Suprapubic skin (tissue), 4 donors: ENCODE results near the gene ANP32E. TPM values are rescaled to one million over a fixed set of nuclear protein-coding genes. Genes with fewer than 3 reads are reported as not detected.

Experiments
- DNase-seq, 2 donors: peaks; one replicate each; pipeline ENCODE4 v3.0.0-alpha.2; 2019; ENCODE audit warnings: low spot score in 2 of 2
- H3K27ac ChIP-seq: fragments of 200-600 bp; sonication (generic); one replicate; pipeline ENCODE4 v1.5.1; 2019
- H3K27me3 ChIP-seq: fragments of 200-600 bp; sonication (generic); one replicate; pipeline ENCODE4 v1.5.1; 2019
- H3K36me3 ChIP-seq: fragments of 200-600 bp; sonication (generic); one replicate; pipeline ENCODE4 v1.5.1; 2019
- H3K4me1 ChIP-seq: fragments of 200-600 bp; sonication (generic); one replicate; pipeline ENCODE4 v1.5.1; 2019
- H3K4me3 ChIP-seq: fragments of 200-600 bp; sonication (generic); one replicate; pipeline ENCODE4 v1.5.1; 2019; ENCODE audit warnings: mild to moderate bottlenecking
- H3K9me3 ChIP-seq: fragments of 200-600 bp; sonication (generic); one replicate; pipeline ENCODE4 v1.5.1; 2019
- EP300 ChIP-seq: sonication (generic); formaldehyde crosslinking; IDR thresholded peaks from one replicate; pipeline ENCODE4 v1.6.1; 2017; ENCODE audit warnings: antibody characterized with exemption
- POLR2A ChIP-seq, 2 donors: fragments of 450-650 bp; IDR thresholded peaks; one replicate each; pipeline ENCODE4 v1.6.1; 2017; ENCODE audit warnings: antibody characterized with exemption in 2 of 2, mild to moderate bottlenecking in 2 of 2, moderate library complexity in 2 of 2
- POLR2AphosphoS5 ChIP-seq, 3 donors: sonication (generic); formaldehyde crosslinking; IDR thresholded peaks; one replicate each; pipeline ENCODE4 v1.6.1; 2017; ENCODE audit warnings: antibody characterized with exemption in 3 of 3
- WGBS: methylation state at CpG from one replicate; pipeline ENCODE4 v1.1.5; 2018; 5-methylcytosine and 5-hydroxymethylcytosine counted together
- total RNA-seq, 4 donors: library from RNA; depleted of rRNA; stranded (reverse); fragments of >200 nt; gene quantifications; one replicate each; pipeline ENCODE4 v1.1.0, GENCODE V29; 2016
- TF ChIP-seq, protein P1 (sequence below), 2 donors: fragments of 200-600 bp in 1 of 2; fragments of 450-650 bp in 1 of 2; sonication (generic) in 1 of 2; IDR thresholded peaks; one replicate each; pipeline ENCODE4 v1.5.1; 2016 to 2019; ENCODE audit warnings: antibody characterized with exemption in 2 of 2, mild to moderate bottlenecking in 1 of 2, moderate library complexity in 1 of 2

The ANP32E gene
- total RNA-seq, 4 donors from 2014 or later = 7.5 to 17.6 (median 13.7) TPM

DNA sequence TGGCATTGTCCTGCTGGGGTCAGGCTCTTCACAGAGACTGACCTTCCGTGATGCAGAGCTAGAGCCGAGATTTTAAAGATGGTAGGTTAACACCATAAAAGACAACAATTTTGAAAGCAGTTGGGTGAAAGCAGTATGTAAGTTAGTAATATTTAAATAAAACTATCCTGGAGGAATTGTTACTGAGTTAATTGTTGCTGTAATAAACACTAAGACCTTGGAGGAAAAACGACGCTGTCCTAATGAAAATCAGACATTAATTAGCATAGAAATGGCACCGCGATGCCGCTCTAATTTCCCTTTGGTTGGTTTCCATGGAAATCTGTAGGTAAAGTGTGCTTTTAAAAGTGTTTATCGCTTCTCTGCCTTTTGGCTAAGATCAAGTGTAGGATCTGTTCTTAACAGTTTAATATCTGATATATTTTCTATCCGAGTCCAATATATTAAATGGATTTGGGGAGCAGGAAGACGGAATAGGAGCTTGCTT lies 745 bp upstream of the ANP32E start:
- H3K9me3 ChIP-seq = no peaks in the 10 kb centered on the region
- TF ChIP-seq POLR2AphosphoS5 (IDR thresholded peaks at IDR 0.05) = no peak
- TF ChIP-seq EP300 = no peak
- TF ChIP-seq, protein P1, sequence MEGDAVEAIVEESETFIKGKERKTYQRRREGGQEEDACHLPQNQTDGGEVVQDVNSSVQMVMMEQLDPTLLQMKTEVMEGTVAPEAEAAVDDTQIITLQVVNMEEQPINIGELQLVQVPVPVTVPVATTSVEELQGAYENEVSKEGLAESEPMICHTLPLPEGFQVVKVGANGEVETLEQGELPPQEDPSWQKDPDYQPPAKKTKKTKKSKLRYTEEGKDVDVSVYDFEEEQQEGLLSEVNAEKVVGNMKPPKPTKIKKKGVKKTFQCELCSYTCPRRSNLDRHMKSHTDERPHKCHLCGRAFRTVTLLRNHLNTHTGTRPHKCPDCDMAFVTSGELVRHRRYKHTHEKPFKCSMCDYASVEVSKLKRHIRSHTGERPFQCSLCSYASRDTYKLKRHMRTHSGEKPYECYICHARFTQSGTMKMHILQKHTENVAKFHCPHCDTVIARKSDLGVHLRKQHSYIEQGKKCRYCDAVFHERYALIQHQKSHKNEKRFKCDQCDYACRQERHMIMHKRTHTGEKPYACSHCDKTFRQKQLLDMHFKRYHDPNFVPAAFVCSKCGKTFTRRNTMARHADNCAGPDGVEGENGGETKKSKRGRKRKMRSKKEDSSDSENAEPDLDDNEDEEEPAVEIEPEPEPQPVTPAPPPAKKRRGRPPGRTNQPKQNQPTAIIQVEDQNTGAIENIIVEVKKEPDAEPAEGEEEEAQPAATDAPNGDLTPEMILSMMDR (IDR thresholded peaks at IDR 0.05) = no peak
- no peak for TF ChIP-seq POLR2A (IDR thresholded peaks at IDR 0.05)
- no peaks in the 10 kb centered on the region for H3K36me3 ChIP-seq
- H3K27ac ChIP-seq = no peak overlapping the region
- H3K4me3 ChIP-seq = peak overlapping the region; percentile 99
- DNase-seq = peak in 1 of 2 donors; percentile 8
- H3K4me1 ChIP-seq = peaks cover 21% of the 10 kb centered on the region
- 21% methylated on average over 10 of the region's 10 CpGs for WGBS
- no peaks in the 10 kb centered on the region for H3K27me3 ChIP-seq

- peak; percentile 72 to 76 for DNase-seq
- WGBS = 0% methylated on average over 19 of the region's 27 CpGs
- no peak for TF ChIP-seq POLR2AphosphoS5 (IDR thresholded peaks at IDR 0.05)
- TF ChIP-seq POLR2A (IDR thresholded peaks at IDR 0.05) = no peak
- TF ChIP-seq EP300 = no peak
- TF ChIP-seq, protein P1 (IDR thresholded peaks at IDR 0.05) = no peak
- H3K4me3 ChIP-seq = peak overlapping the region; percentile 99
- no peaks in the 10 kb centered on the region for H3K9me3 ChIP-seq
- H3K27me3 ChIP-seq = no peaks in the 10 kb centered on the region
- H3K4me1 ChIP-seq = peaks cover 21% of the 10 kb centered on the region
- no peaks in the 10 kb centered on the region for H3K36me3 ChIP-seq
- H3K27ac ChIP-seq = peak overlapping the region; percentile 99
Measured at GRCh38 chr1:150235294-150235851, 539 bp downstream of the ANP32E start.

GRCh38 chr1:150234566-150235293 lies 1.2 kb downstream of the ANP32E start:
- DNase-seq = peak; percentile 92 to 93
- Histone ChIP-seq H3K4me1 (peaks cover 21% of the 10 kb centered on the region), H3K27me3 (no peaks in the 10 kb centered on the region), H3K27ac (peak overlapping the region; percentile 99), H3K9me3 (no peaks in the 10 kb centered on the region), H3K4me3 (peak overlapping the region; percentile 99), H3K36me3 (no peaks in the 10 kb centered on the region)
- WGBS = 1% methylated on average over 18 of the region's 78 CpGs
- TF ChIP-seq, protein P1 (IDR thresholded peaks at IDR 0.05) = no peak
- peak in 2 of 3 donors; percentile 43 to 44 for TF ChIP-seq POLR2AphosphoS5 (IDR thresholded peaks at IDR 0.05)
- peak; percentile 44 to 67 for TF ChIP-seq POLR2A (IDR thresholded peaks at IDR 0.05)

GRCh38 chr1:150234309-150234565 lies 1.7 kb downstream of the ANP32E start:
- peaks cover 4% of the 10 kb centered on the region for H3K36me3 ChIP-seq
- TF ChIP-seq POLR2AphosphoS5 (IDR thresholded peaks at IDR 0.05) (no peak), POLR2A (IDR thresholded peaks at IDR 0.05) (no peak), EP300 (no peak)
- TF ChIP-seq, protein P1 (IDR thresholded peaks at IDR 0.05) = no peak
- 0% methylated on average over 9 of the region's 9 CpGs for WGBS

More at GRCh38 chr1:150234309-150234565, 1.7 kb downstream of the ANP32E start:
- H3K9me3 ChIP-seq = no peaks in the 10 kb centered on the region
- no peak for DNase-seq
- peaks cover 21% of the 10 kb centered on the region for H3K4me1 ChIP-seq
- peak overlapping the region; percentile 99 for H3K4me3 ChIP-seq
- H3K27ac ChIP-seq = peak overlapping the region; percentile 99
- H3K27me3 ChIP-seq = no peaks in the 10 kb centered on the region
